ENCODE results near the gene ADCK2.
"Not testable (repeated sequence)": the region's sequence is repeated elsewhere in the genome, so short reads cannot be mapped to it uniquely, and the experiment has no call there.

ADCK2 gene

DNA sequence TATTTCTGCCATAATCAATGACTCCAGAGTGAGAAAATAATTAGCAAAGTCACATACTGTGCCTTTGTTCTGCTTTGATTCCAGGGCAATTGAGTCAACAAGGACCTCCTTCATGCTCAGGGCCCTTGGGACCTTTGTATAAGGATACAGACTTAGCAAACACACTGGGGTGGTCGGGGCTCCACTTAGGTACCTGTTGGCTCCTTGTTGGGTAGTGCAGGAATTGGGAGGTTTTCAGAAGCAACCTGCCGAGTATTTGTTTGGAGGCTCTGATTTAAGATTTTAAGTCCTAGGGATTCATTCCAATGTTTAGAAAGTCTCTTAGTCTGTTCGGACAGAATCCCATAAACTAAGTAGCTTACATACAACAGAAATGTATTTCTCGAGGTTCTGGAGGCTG is 3.0 kb downstream of the ADCK2 start:
- Histone ChIP-seq H3K4me3 (ENCODE audit: low read length) (peak overlapping the region; percentile 2), H3K4me1 (ENCODE audit: control insufficient read depth, insufficient read depth, low read length) (peaks cover 24% of the 10 kb centered on the region), H3K9me3 (ENCODE audit: control insufficient read depth, low read length) (no peaks in the 10 kb centered on the region), H3K9ac (ENCODE audit: low read length) (peak overlapping the region; percentile 30), H3K36me3 (ENCODE audit: control insufficient read depth, insufficient read depth, low read length, severe bottlenecking) (peaks cover 20% of the 10 kb centered on the region), H3K27me3 (replicated peaks; ENCODE audit: control insufficient read depth, insufficient read depth, low read length) (no peaks in the 10 kb centered on the region)
- no peak for DNase-seq (ENCODE audit: low read depth)

GRCh38 chr7:140676306-140676705 is 3.6 kb downstream of the ADCK2 start:
- DNase-seq (ENCODE audit: low read depth): no peak
- peaks cover 24% of the 10 kb centered on the region for H3K36me3 ChIP-seq (ENCODE audit: control insufficient read depth, insufficient read depth, low read length, severe bottlenecking)

GRCh38 chr7:140676956-140677355 is 4.2 kb downstream of the ADCK2 start:
- Histone ChIP-seq H3K36me3 (ENCODE audit: control insufficient read depth, insufficient read depth, low read length, severe bottlenecking) (peaks cover 25% of the 10 kb centered on the region), H3K4me1 (ENCODE audit: control insufficient read depth, insufficient read depth, low read length) (peaks cover 24% of the 10 kb centered on the region)
- not testable (repeated sequence) for H3K9ac ChIP-seq (ENCODE audit: low read length); DNase-seq (ENCODE audit: low read depth); H3K4me3 ChIP-seq (ENCODE audit: low read length); H3K9me3 ChIP-seq (ENCODE audit: control insufficient read depth, low read length); H3K27me3 ChIP-seq (replicated peaks; ENCODE audit: control insufficient read depth, insufficient read depth, low read length)

More at GRCh38 chr7:140676306-140676705, 3.6 kb downstream of the ADCK2 start:
- Histone ChIP-seq H3K27me3 (replicated peaks; ENCODE audit: control insufficient read depth, insufficient read depth, low read length) (no peaks in the 10 kb centered on the region), H3K9ac (ENCODE audit: low read length) (no peak overlapping the region), H3K4me3 (ENCODE audit: low read length) (no peak overlapping the region), H3K9me3 (ENCODE audit: control insufficient read depth, low read length) (no peaks in the 10 kb centered on the region), H3K4me1 (ENCODE audit: control insufficient read depth, insufficient read depth, low read length) (peaks cover 24% of the 10 kb centered on the region)

- peaks cover 24% of the 10 kb centered on the region for H3K4me1 ChIP-seq (ENCODE audit: control insufficient read depth, insufficient read depth, low read length)
- no peak overlapping the region for H3K4me3 ChIP-seq (ENCODE audit: low read length)
- H3K9me3 ChIP-seq (ENCODE audit: control insufficient read depth, low read length): no peaks in the 10 kb centered on the region
- peaks cover 29% of the 10 kb centered on the region for H3K36me3 ChIP-seq (ENCODE audit: control insufficient read depth, insufficient read depth, low read length, severe bottlenecking)
- H3K9ac ChIP-seq (ENCODE audit: low read length): no peak overlapping the region
- H3K27me3 ChIP-seq (replicated peaks; ENCODE audit: control insufficient read depth, insufficient read depth, low read length): no peaks in the 10 kb centered on the region
- DNase-seq (ENCODE audit: low read depth): no peak
These were observed 4.8 kb downstream of the ADCK2 start for GRCh38 chr7:140677496-140677895.

DNA sequence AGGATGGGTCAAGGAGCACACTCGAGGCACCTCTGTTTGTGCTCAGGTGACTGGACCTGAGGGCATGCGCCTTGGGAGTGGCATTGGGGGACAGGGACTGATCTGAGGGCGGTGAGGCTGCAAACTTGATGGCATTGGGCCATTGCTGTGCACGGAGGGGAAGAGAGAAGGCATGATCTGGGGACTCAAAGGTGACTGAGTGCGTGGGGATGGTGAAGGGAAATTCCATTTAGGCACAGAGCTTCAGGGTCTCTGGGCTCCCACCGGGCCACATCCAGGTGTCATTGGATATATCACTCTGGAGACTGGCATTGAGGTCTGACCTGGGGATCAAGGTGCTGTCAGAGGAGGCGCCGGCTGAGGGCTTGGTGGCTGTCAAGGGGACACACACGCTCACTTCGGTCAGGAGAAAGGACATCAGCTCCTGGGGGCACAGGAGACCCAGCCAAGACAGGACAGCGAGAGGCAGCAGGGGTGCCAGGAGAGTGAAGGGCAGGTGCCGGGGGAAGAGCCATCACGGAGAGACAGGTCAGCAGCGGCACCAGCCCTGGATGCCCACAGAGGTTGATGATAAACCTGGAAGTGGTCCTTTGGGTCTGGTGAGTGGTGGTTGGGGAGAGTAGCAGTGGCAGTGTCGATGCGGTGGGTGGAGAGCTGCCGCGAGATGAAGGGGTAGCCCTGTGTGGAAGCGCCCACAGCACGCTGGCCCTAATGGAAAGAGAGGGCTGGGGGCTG is 5.5 kb downstream of the ADCK2 start:
- Histone ChIP-seq H3K4me3 (ENCODE audit: low read length) (no peak overlapping the region), H3K4me1 (ENCODE audit: control insufficient read depth, insufficient read depth, low read length) (peaks cover 24% of the 10 kb centered on the region), H3K9ac (ENCODE audit: low read length) (no peak overlapping the region), H3K36me3 (ENCODE audit: control insufficient read depth, insufficient read depth, low read length, severe bottlenecking) (peaks cover 30% of the 10 kb centered on the region), H3K9me3 (ENCODE audit: control insufficient read depth, low read length) (no peaks in the 10 kb centered on the region), H3K27me3 (replicated peaks; ENCODE audit: control insufficient read depth, insufficient read depth, low read length) (no peaks in the 10 kb centered on the region)
- DNase-seq (ENCODE audit: low read depth): no peak

GRCh38 chr7:140678816-140679130 is 6.0 kb downstream of the ADCK2 start:
- H3K9me3 ChIP-seq (ENCODE audit: control insufficient read depth, low read length): no peaks in the 10 kb centered on the region
- DNase-seq (ENCODE audit: low read depth): no peak
- no peak overlapping the region for H3K9ac ChIP-seq (ENCODE audit: low read length)
- H3K4me3 ChIP-seq (ENCODE audit: low read length): no peak overlapping the region
- peaks cover 20% of the 10 kb centered on the region for H3K4me1 ChIP-seq (ENCODE audit: control insufficient read depth, insufficient read depth, low read length)
- no peaks in the 10 kb centered on the region for H3K27me3 ChIP-seq (replicated peaks; ENCODE audit: control insufficient read depth, insufficient read depth, low read length)
- peaks cover 36% of the 10 kb centered on the region for H3K36me3 ChIP-seq (ENCODE audit: control insufficient read depth, insufficient read depth, low read length, severe bottlenecking)

DNA sequence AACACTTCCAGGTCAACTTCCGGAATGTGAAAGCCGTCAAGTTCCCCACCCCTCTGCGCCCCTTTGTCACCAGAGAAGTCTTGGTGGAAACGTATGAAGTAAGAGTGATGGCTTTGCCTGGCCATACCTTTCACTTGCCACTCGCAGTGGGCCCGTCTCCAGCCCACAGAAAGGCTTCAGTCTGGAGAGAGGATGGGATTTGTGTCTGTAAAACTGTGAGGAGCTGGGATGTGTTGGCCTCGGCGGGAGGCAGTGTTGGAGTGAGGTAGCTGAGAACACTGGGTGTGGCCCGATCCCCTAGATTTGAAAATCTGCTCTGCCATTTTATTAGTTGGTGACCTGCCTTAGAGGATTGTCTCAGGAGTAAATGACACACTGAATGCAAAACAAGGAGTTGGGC is 6.4 kb downstream of the ADCK2 start:
- no peaks in the 10 kb centered on the region for H3K9me3 ChIP-seq (ENCODE audit: control insufficient read depth, low read length)
- no peak overlapping the region for H3K9ac ChIP-seq (ENCODE audit: low read length)
- no peaks in the 10 kb centered on the region for H3K27me3 ChIP-seq (replicated peaks; ENCODE audit: control insufficient read depth, insufficient read depth, low read length)
- H3K4me1 ChIP-seq (ENCODE audit: control insufficient read depth, insufficient read depth, low read length): peaks cover 16% of the 10 kb centered on the region
- DNase-seq (ENCODE audit: low read depth): no peak
- H3K4me3 ChIP-seq (ENCODE audit: low read length): no peak overlapping the region
- peaks cover 40% of the 10 kb centered on the region for H3K36me3 ChIP-seq (ENCODE audit: control insufficient read depth, insufficient read depth, low read length, severe bottlenecking)

- H3K36me3 ChIP-seq (ENCODE audit: control insufficient read depth, insufficient read depth, low read length, severe bottlenecking): peaks cover 41% of the 10 kb centered on the region
- DNase-seq (ENCODE audit: low read depth): no peak
- H3K9ac ChIP-seq (ENCODE audit: low read length): no peak overlapping the region
- H3K9me3 ChIP-seq (ENCODE audit: control insufficient read depth, low read length): no peaks in the 10 kb centered on the region
- H3K4me3 ChIP-seq (ENCODE audit: low read length): no peak overlapping the region
- H3K4me1 ChIP-seq (ENCODE audit: control insufficient read depth, insufficient read depth, low read length): peaks cover under 1% of the 10 kb centered on the region
- no peaks in the 10 kb centered on the region for H3K27me3 ChIP-seq (replicated peaks; ENCODE audit: control insufficient read depth, insufficient read depth, low read length)
These were observed 8.1 kb downstream of the ADCK2 start for GRCh38 chr7:140680886-140681285.

- Histone ChIP-seq H3K27me3 (replicated peaks; ENCODE audit: control insufficient read depth, insufficient read depth, low read length) (no peaks in the 10 kb centered on the region), H3K36me3 (ENCODE audit: control insufficient read depth, insufficient read depth, low read length, severe bottlenecking) (peaks cover 39% of the 10 kb centered on the region), H3K4me3 (ENCODE audit: low read length) (no peak overlapping the region), H3K9ac (ENCODE audit: low read length) (no peak overlapping the region), H3K4me1 (ENCODE audit: control insufficient read depth, insufficient read depth, low read length) (no peaks in the 10 kb centered on the region), H3K9me3 (ENCODE audit: control insufficient read depth, low read length) (no peaks in the 10 kb centered on the region)
- DNase-seq (ENCODE audit: low read depth): no peak
These were observed 9.0 kb downstream of the ADCK2 start for GRCh38 chr7:140681766-140682165.

DNA sequence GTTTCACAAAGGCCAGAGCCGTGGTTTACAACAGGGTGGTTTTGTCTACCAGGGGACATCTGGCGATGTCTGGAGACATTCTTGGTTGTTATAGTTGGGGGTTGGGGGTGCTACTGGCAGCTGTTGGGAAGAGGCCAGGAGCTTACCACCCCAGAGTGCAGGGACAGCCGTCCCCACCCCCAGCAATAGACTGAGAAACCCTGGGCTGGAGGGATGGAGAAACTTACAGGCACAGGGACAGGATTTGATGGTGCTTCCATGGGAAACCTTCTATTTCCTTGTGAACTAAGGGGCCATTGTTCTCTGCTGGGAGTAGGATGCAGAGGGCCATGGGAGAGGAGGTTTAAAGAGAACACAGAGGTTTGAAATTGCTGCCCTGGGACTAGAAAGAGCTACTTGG is 10.9 kb downstream of the ADCK2 start:
- no peak overlapping the region for H3K9ac ChIP-seq (ENCODE audit: low read length)
- H3K27me3 ChIP-seq (replicated peaks; ENCODE audit: control insufficient read depth, insufficient read depth, low read length): no peaks in the 10 kb centered on the region
- H3K4me3 ChIP-seq (ENCODE audit: low read length): no peak overlapping the region
- H3K4me1 ChIP-seq (ENCODE audit: control insufficient read depth, insufficient read depth, low read length): no peaks in the 10 kb centered on the region
- DNase-seq (ENCODE audit: low read depth): no peak
- no peaks in the 10 kb centered on the region for H3K9me3 ChIP-seq (ENCODE audit: control insufficient read depth, low read length)
- H3K36me3 ChIP-seq (ENCODE audit: control insufficient read depth, insufficient read depth, low read length, severe bottlenecking): peaks cover 46% of the 10 kb centered on the region

- no peak for DNase-seq (ENCODE audit: low read depth)
- H3K4me1 ChIP-seq (ENCODE audit: control insufficient read depth, insufficient read depth, low read length): no peaks in the 10 kb centered on the region
- peaks cover 42% of the 10 kb centered on the region for H3K36me3 ChIP-seq (ENCODE audit: control insufficient read depth, insufficient read depth, low read length, severe bottlenecking)
- no peak overlapping the region for H3K4me3 ChIP-seq (ENCODE audit: low read length)
- no peaks in the 10 kb centered on the region for H3K9me3 ChIP-seq (ENCODE audit: control insufficient read depth, low read length)
- no peak overlapping the region for H3K9ac ChIP-seq (ENCODE audit: low read length)
- H3K27me3 ChIP-seq (replicated peaks; ENCODE audit: control insufficient read depth, insufficient read depth, low read length): no peaks in the 10 kb centered on the region
These were observed 11.6 kb downstream of the ADCK2 start for GRCh38 chr7:140684066-140684950.

All from adipocyte (in vitro differentiated cells).